Mesodermal cell (in vitro differentiated cells): Measurements from ENCODE around the gene TMEM225B.
"Not testable (repeated sequence)": the region's sequence is repeated elsewhere in the genome, so short reads cannot be mapped to it uniquely, and the experiment has no call there.

Experiments
- H3K27ac ChIP-seq: 2 replicates; pipeline ENCODE4 v1.7.0; 2013; ENCODE audit warnings: mild to moderate bottlenecking, low read depth, low read length, moderate library complexity; ENCODE audit not compliant: severe bottlenecking
- H3K36me3 ChIP-seq: 2 replicates; pipeline ENCODE4 v1.7.1; 2013; ENCODE audit warnings: mild to moderate bottlenecking, low read length, moderate library complexity; ENCODE audit not compliant: control insufficient read depth, insufficient read depth
- H3K4me1 ChIP-seq: one replicate; pipeline ENCODE4 v1.7.1; 2013; ENCODE audit warnings: mild to moderate bottlenecking, low read length; ENCODE audit not compliant: insufficient read depth, control insufficient read depth, poor library complexity, severe bottlenecking
- H3K4me3 ChIP-seq: 2 replicates; pipeline ENCODE4 v1.7.0; 2013; ENCODE audit warnings: low read length, control low read depth, mild to moderate bottlenecking; ENCODE audit not compliant: insufficient read depth, poor library complexity, severe bottlenecking; ENCODE audit errors: extremely low read depth
- H3K9me3 ChIP-seq: 2 replicates; pipeline ENCODE4 v1.7.1; 2013; ENCODE audit warnings: mild to moderate bottlenecking, low read length, moderate library complexity; ENCODE audit not compliant: control insufficient read depth
- WGBS, 2 experiments: methylation state at CpG; one replicate each; pipeline ENCODE4 v1.1.5; 2013; ENCODE audit warnings: missing lambda C conversion rate in 2 of 2; ENCODE audit not compliant: insufficient coverage in 2 of 2; 5-methylcytosine and 5-hydroxymethylcytosine counted together

The TMEM225B gene

DNA sequence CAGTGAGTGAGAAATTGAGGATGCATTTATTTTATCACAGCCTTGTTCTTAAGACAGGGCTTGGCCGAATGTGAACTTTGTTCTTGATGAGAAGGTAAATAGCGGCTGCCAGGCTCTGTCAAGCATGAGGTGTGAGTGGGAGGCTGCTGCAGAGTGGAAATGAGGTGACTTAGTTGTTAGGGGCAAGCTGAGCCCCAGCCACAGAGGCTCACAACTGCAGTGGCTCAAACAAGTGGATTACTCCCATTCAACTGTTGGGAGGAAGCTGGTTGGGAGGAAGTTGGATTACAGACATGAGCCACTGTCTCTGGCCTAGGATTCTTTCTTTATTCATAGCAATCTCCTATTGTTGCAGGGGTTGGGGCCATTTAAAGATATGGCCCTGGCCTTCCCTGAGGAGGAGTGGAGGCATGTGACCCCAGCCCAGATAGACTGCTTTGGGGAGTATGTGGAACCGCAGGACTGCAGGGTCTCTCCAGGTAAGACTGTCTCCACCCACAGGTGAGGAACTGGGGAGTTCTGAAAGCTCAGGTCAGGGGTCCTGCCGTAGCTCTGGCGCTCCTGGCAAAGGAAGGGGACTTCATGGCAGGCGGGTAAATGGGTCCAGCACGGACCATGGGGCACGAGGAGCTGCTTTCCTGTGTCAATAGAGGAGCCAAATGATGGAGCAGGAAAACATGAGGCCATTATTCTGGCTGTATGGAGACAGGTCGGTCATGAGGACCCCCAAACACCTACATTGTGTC is 25.8 kb downstream of the TMEM225B start:
- 96 to 98% methylated on average over 9 of the region's 9 CpGs for whole genome bisulfite sequencing, 2 experiments
- Histone ChIP-seq H3K36me3 (peaks cover 98% of the 10 kb centered on the region), H3K27ac (no peak overlapping the region), H3K4me3 (no peak overlapping the region), H3K9me3 (no peaks in the 10 kb centered on the region), H3K4me1 (peaks cover 17% of the 10 kb centered on the region)

DNA sequence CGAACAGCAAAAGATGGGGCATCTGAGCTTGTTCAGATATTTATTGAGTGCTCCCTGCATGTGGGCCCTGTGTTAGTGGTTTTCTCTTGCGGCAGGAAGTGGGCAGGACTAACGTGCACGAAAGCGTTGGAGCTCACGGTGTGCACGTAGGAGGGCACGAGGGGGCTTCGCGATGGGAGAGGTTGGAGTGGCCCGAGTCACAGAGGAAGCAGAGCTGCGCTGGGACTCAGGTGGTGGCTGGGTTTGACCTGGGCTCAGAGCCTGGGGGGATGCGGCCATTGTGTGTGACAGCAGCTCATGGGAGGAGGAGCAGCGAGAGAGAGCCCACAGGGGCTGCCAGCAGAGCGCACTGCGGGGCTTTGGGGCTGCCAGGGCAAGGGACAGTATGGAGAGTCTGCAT is 26.4 kb downstream of the TMEM225B start:
- 90 to 93% methylated on average over 13 to 16 of the region's 16 CpGs for WGBS, 2 experiments
- peaks cover 12% of the 10 kb centered on the region for H3K4me1 ChIP-seq
- peaks cover 95% of the 10 kb centered on the region for H3K36me3 ChIP-seq

DNA sequence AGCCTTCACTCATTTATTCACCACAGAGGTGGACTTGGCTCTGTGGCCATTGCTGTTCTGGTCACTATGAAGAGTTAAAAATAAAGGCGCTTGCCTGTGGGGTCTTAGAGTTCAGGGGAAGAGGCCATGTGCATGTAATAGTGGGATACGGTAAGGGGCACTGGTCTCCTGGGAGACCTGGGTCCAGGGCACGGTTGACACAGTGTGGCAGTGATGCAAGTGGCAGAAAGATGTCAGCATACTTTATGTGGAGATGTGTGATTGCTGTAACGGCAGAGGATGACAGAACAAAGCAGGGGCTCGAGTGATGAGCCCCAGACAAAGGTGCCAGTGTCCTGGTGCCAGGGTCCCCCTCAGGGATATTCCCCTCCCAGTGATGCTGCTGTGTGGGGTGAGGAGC is 27.3 kb downstream of the TMEM225B start:
- no peak overlapping the region for H3K4me3 ChIP-seq
- H3K36me3 ChIP-seq: peaks cover 95% of the 10 kb centered on the region
- peaks cover 5% of the 10 kb centered on the region for H3K4me1 ChIP-seq
- no peaks in the 10 kb centered on the region for H3K9me3 ChIP-seq
- H3K27ac ChIP-seq: no peak overlapping the region
- 94 to 96% methylated on average over 2 to 4 of the region's 5 CpGs for WGBS, 2 experiments

More for the DNA sequence above, 26.4 kb downstream of the TMEM225B start:
- no peaks in the 10 kb centered on the region for H3K9me3 ChIP-seq
- no peak overlapping the region for H3K27ac ChIP-seq
- no peak overlapping the region for H3K4me3 ChIP-seq

DNA sequence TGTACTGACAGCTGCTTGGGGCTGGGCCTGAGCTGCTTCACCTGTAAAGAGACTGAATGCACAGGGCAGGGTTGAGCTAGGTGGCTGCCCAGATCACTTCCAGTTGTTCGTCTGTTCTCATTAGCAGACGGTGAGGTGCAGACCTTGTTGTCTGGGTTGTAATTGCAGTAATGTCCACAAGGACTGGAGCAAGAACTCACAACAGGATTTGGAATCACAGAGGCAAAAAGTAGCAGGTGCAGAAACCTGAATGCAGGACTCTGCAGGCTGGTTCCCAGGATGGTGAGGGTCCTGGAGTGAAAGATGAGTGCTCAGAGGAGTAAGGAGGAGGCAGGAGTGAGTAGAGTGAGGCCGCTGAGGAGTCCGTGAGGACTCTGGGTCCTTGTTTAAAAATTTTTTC is 27.9 kb downstream of the TMEM225B start:
- WGBS, 2 experiments: 97 to 100% methylated on average over 3 to 4 of the region's 4 CpGs
- H3K4me1 ChIP-seq: peaks cover 4% of the 10 kb centered on the region
- H3K4me3 ChIP-seq: no peak overlapping the region
- H3K36me3 ChIP-seq: peaks cover 95% of the 10 kb centered on the region
- H3K9me3 ChIP-seq: no peaks in the 10 kb centered on the region
- H3K27ac ChIP-seq: no peak overlapping the region

DNA sequence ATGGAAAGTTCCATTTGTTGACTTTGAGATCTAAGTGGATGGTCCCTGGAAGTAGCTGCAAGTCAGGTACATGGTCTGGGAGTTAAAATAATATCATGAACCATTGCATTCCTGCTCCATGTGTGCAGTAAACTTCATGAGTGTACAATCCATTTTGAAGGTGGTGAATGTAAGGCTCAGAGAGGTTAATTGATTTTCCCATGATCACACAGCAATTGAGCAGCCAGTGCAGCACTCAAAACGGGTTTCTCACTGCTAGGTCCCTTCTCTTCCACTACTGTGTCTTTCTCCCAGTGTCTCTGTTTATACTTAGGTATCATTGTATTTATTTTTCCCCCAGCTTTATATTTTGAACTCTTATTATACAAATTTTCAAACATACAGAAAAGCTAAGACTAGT is 28.6 kb downstream of the TMEM225B start:
- WGBS, 2 experiments: no CpG with 5 or more reads among the region's 1 CpG
- Histone ChIP-seq H3K4me3 (no peak overlapping the region), H3K9me3 (no peaks in the 10 kb centered on the region), H3K27ac (no peak overlapping the region), H3K36me3 (peaks cover 93% of the 10 kb centered on the region), H3K4me1 (peaks cover 4% of the 10 kb centered on the region)

DNA sequence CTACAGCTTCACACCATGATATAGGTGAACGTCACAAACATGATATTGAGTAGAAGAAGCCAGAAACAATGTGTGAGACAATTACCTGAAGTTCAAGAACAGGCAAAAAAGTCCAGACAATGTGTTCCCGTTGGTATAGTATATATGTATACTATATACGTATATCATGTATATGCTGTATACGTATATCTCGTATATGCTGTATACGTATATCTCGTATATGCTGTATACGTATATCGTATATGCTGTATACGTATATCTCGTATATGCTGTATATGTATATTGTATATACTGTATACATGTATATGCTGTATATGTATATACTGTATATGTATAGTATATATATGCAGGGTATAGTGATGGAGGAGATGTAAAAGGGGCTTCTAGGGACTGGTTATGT is 29.4 kb downstream of the TMEM225B start:
- Histone ChIP-seq H3K4me1 (peaks cover 3% of the 10 kb centered on the region), H3K27ac (no peak overlapping the region), H3K36me3 (peaks cover 92% of the 10 kb centered on the region), H3K9me3 (no peaks in the 10 kb centered on the region), H3K4me3 (no peak overlapping the region)
- 97% methylated on average over 6 of the region's 11 CpGs; no CpG with 5 or more reads in 1 of the 2 experiments for WGBS, 2 experiments

DNA sequence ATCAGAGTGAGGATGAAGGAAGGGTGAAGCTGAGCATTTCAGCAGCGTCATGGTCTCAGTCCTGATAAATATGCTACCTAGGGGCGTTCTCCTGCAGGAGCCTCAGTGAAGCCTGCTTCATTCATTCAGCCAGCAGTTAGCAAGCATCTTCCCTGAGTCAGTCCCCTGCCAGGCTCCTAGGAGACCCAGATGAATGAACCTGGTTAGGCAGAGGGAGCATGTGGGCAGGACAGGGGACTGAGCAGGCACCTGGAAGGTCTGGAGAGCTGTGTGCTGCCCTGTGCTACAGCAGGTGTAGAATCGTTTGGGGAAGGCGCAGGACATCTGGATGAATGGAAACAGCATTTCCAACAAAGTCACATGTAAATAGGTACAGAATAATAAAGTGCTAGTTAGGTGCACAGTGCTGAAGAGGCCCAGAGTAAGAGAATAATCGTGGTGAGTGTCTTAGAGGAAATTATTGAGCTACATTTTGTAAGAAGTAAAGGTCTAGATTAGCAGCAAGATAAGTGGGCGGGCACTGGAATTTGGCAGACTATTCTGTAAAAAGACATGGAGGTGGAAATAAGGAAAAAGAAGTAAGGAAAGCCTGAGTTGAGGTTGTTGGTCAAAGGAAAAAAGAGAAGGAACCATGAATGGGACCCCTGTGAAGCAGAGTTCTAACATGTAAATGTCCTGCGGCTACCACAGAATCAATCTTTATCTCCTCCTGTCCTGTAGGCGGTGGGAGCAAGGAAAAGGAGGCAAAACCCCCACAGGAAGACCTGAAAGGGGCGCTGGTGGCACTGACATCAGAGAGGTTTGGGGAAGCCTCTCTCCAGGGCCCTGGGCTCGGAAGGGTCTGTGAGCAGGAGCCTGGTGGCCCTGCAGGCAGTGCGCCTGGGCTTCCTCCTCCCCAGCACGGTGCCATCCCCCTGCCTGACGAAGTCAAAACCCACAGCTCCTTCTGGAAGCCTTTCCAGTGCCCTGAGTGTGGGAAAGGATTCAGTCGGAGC is 30.7 kb downstream of the TMEM225B start:
- Histone ChIP-seq H3K9me3 (no peaks in the 10 kb centered on the region), H3K4me1 (no peaks in the 10 kb centered on the region), H3K36me3 (peaks cover 91% of the 10 kb centered on the region), H3K4me3 (no peak overlapping the region), H3K27ac (no peak overlapping the region)
- 71 to 73% methylated on average over 10 to 11 of the region's 14 CpGs for WGBS, 2 experiments

DNA sequence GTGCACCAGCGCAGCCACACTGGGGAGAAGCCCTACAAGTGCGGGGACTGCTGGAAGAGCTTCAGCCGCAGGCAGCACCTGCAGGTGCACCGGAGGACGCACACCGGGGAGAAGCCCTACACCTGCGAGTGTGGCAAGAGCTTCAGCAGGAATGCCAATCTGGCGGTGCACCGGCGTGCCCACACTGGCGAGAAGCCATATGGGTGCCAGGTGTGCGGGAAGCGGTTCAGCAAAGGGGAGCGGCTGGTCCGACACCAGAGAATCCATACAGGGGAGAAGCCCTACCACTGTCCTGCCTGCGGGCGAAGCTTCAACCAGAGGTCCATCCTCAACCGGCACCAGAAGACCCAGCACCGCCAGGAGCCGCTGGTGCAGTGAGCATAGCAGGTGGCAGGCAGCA is 31.6 kb downstream of the TMEM225B start:
- 96 to 97% methylated on average over 19 to 20 of the region's 20 CpGs for WGBS, 2 experiments
- peaks cover 87% of the 10 kb centered on the region for H3K36me3 ChIP-seq
- no peak overlapping the region for H3K27ac ChIP-seq
- H3K4me1 ChIP-seq: no peaks in the 10 kb centered on the region
- H3K4me3 ChIP-seq: no peak overlapping the region
- no peaks in the 10 kb centered on the region for H3K9me3 ChIP-seq

DNA sequence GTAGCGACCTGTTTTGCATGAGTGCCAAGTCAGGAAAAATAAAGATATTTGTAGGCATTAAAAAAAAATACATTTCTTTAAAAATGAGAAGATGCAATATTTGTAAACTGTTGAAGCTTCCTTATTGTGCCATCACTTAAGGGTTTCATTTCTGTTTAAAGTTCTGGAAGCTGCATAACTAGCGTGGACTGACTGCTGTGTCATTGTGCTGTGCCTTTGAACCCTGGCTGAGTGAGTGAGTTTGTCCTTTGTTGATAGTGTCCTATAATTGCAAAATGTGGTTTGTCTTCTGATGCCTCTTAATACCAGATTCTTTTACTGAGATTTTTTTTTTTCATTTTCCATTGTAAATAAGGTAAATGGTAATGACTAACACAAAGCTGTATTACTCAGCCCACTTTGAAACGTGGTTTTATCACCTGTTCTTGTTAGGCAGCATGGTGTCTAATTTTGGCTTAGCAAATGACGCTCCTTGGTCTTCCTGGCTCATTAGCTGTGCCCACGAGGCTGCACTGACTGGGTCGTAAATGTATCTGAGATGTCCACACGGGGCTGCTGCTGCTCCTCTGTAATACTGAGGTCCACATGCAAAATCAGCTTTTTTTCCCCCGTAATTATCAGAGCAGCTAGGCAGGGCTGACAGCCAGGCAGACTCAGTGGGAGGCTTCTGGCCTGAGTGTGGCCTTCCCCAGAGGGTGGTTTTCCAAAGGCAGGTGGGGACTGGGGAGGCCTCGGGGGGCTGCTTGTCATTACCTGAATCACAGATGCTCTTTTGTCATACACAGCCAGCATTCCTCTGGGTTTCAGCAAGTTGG is 33.4 kb downstream of the TMEM225B start:
- no peak overlapping the region for H3K4me3 ChIP-seq
- 49 to 59% methylated on average over 6 to 8 of the region's 9 CpGs for WGBS, 2 experiments
- no peak overlapping the region for H3K27ac ChIP-seq
- H3K36me3 ChIP-seq: peaks cover 68% of the 10 kb centered on the region
- no peaks in the 10 kb centered on the region for H3K4me1 ChIP-seq
- no peaks in the 10 kb centered on the region for H3K9me3 ChIP-seq

DNA sequence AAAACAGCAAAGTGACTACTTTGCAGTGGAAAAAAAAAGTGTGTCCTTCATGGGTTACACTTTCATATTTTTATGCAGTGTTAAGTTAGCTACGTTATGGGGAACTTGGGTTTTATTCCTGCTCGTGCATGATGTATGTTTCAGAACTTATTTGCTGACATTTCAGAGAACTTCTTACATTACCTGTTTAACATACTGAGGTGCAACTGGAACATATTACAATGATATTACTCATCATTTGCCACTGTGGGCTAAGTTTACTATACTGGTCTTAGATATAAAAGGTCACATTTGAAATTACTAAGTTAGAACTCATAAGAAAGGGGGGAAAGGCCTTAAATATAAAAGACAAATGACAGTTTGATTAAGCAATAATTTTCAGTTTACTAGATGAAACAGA is 39.3 kb downstream of the TMEM225B start:
- H3K4me1 ChIP-seq, H3K4me3 ChIP-seq, H3K9me3 ChIP-seq, H3K27ac ChIP-seq: not testable (repeated sequence)
- 100% methylated on average over 2 of the region's 2 CpGs; no CpG with 5 or more reads in 1 of the 2 experiments for WGBS, 2 experiments
- peaks cover 16% of the 10 kb centered on the region for H3K36me3 ChIP-seq
